GM06990 (cell line): ENCODE measurements around the gene DNAAF3.

Experiments used
- DNase-seq: peaks from one replicate; pipeline ENCODE4 v3.0.0-alpha.2; 2011; ENCODE audit not compliant: insufficient read length; ENCODE audit errors: extremely low read depth
- H3K27me3 ChIP-seq: replicated peaks from 2 replicates; pipeline ENCODE4 v1.6.0; 2011; ENCODE audit warnings: low read length; ENCODE audit not compliant: control insufficient read depth, insufficient read depth
- H3K36me3 ChIP-seq: 2 replicates; pipeline ENCODE4 v1.5.1; 2011; ENCODE audit warnings: low read length; ENCODE audit not compliant: control insufficient read depth, insufficient read depth
- H3K4me3 ChIP-seq: replicated peaks from 2 replicates; pipeline ENCODE4 v1.5.1; 2011; ENCODE audit warnings: low read depth, mild to moderate bottlenecking, control low read depth, low read length
- TF ChIP-seq, protein P1 (sequence below): IDR thresholded peaks from 2 replicates; pipeline ENCODE4 v1.5.1; 2011; ENCODE audit warnings: low read length, control low read depth, mild to moderate bottlenecking, inconsistent platforms; ENCODE audit not compliant: insufficient read depth, poor library complexity, severe bottlenecking

The DNAAF3 gene

GRCh38 chr19:55117663-55118391 lies 48.6 kb downstream of the DNAAF3 start:
- Histone ChIP-seq H3K4me3 (peak overlapping the region; percentile 68), H3K27me3 (no peaks in the 10 kb centered on the region), H3K36me3 (no peaks in the 10 kb centered on the region; the same call in 1 of the 2 replicates)
- TF ChIP-seq, protein P1, sequence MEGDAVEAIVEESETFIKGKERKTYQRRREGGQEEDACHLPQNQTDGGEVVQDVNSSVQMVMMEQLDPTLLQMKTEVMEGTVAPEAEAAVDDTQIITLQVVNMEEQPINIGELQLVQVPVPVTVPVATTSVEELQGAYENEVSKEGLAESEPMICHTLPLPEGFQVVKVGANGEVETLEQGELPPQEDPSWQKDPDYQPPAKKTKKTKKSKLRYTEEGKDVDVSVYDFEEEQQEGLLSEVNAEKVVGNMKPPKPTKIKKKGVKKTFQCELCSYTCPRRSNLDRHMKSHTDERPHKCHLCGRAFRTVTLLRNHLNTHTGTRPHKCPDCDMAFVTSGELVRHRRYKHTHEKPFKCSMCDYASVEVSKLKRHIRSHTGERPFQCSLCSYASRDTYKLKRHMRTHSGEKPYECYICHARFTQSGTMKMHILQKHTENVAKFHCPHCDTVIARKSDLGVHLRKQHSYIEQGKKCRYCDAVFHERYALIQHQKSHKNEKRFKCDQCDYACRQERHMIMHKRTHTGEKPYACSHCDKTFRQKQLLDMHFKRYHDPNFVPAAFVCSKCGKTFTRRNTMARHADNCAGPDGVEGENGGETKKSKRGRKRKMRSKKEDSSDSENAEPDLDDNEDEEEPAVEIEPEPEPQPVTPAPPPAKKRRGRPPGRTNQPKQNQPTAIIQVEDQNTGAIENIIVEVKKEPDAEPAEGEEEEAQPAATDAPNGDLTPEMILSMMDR = no peak
- peak; percentile 97 for DNase-seq

- no peaks in the 10 kb centered on the region for H3K27me3 ChIP-seq
- peak within 1 kb of the TSS; percentile 94 for H3K4me3 ChIP-seq
- H3K36me3 ChIP-seq = peaks cover 4% of the 10 kb centered on the region; the same call in 1 of the 2 replicates
- no peak for DNase-seq
- TF ChIP-seq, protein P1 = no peak
Observed at GRCh38 chr19:55116859-55117662, 49.4 kb downstream of the DNAAF3 start, which contains the start of gene PPP1R12C. Gene PPP1R12C, minus strand, starts transcription at chr19:55117637. Its CDS starts 94 bp downstream, at chr19:55117543.

DNA sequence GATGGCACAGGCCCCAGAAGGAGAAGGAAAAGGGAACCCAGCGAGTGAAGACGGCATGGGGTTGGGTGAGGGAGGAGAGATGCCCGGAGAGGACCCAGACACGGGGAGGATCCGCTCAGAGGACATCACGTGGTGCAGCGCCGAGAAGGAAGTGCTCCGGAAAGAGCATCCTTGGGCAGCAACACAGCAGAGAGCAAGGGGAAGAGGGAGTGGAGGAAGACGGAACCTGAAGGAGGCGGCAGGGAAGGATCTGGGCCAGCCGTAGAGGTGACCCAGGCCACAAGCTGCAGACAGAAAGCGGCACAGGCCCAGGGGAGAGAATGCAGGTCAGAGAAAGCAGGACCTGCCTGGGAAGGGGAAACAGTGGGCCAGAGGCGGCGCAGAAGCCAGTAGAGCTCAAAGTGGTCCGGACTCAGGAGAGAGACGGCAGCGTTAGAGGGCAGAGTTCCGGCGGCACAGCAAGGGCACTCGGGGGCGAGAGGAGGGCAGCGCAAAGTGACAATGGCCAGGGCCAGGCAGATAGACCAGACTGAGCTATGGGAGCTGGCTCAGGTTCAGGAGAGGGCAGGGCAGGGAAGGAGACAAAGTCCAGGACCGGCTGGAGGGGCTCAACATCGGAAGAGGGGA lies 50.1 kb downstream of the DNAAF3 start:
- Histone ChIP-seq H3K27me3 (no peaks in the 10 kb centered on the region), H3K4me3 (peak overlapping the region; percentile 94), H3K36me3 (peaks cover 4% of the 10 kb centered on the region)
- peak; percentile 50 for DNase-seq
- TF ChIP-seq, protein P1 = no peak

DNA sequence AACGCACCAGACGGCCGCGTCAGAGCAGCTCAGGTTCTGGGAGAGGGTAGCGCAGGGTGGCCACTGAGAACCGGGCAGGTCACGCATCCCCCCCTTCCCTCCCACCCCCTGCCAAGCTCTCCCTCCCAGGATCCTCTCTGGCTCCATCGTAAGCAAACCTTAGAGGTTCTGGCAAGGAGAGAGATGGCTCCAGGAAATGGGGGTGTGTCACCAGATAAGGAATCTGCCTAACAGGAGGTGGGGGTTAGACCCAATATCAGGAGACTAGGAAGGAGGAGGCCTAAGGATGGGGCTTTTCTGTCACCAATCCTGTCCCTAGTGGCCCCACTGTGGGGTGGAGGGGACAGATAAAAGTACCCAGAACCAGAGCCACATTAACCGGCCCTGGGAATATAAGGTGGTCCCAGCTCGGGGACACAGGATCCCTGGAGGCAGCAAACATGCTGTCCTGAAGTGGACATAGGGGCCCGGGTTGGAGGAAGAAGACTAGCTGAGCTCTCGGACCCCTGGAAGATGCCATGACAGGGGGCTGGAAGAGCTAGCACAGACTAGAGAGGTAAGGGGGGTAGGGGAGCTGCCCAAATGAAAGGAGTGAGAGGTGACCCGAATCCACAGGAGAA lies 50.9 kb downstream of the DNAAF3 start:
- no peak for DNase-seq
- Histone ChIP-seq H3K36me3 (peaks cover 4% of the 10 kb centered on the region), H3K27me3 (no peaks in the 10 kb centered on the region), H3K4me3 (peak overlapping the region; percentile 94)
- TF ChIP-seq, protein P1 = no peak

GRCh38 chr19:55114566-55115145 lies 51.8 kb downstream of the DNAAF3 start:
- no peak for DNase-seq
- Histone ChIP-seq H3K36me3 (peaks cover 4% of the 10 kb centered on the region), H3K27me3 (no peaks in the 10 kb centered on the region), H3K4me3 (no peak overlapping the region)
- TF ChIP-seq, protein P1 = no peak
